A673 (cell line): ENCODE results near the gene NAV2.

ENCODE experiments used
- EZH2 ChIP-seq: fragments of 200-600 bp; sonication (generic); IDR thresholded peaks from 2 replicates; pipeline ENCODE4 v1.6.1; 2017; ENCODE audit warnings: borderline replicate concordance, low read depth, mild to moderate bottlenecking, mixed read lengths, antibody characterized with exemption, low read length; ENCODE audit not compliant: poor library complexity, severe bottlenecking
- TF ChIP-seq, protein P1 (sequence below): fragments of 300-800, 200-600 bp; sonication (generic); conservative IDR thresholded peaks from 2 replicates; pipeline ENCODE4 v1.5.1; 2017; ENCODE audit warnings: low read depth, mild to moderate bottlenecking, antibody characterized with exemption, low read length, moderate library complexity, mixed read lengths

DNA sequence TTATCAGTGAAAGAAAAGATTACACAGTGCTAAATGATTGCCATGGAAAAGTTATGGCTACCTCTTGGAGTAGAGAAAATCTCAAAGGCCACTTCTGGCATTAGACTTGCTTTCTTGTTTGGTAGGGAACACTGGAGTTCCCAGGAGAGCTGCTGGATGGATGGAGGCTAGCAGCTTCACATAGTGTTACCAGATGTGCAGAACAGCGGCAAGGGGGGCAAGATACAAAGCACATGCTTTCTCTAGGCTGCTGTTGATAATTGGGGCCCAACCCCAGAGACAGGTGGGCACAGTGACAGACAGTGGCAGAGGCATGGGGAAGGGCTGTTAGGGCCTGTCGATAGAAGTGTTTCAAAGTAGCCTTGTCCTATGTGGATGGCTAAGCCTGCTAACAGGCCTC lies 352.8 kb downstream of the NAV2 start:
- TF ChIP-seq, protein P1, sequence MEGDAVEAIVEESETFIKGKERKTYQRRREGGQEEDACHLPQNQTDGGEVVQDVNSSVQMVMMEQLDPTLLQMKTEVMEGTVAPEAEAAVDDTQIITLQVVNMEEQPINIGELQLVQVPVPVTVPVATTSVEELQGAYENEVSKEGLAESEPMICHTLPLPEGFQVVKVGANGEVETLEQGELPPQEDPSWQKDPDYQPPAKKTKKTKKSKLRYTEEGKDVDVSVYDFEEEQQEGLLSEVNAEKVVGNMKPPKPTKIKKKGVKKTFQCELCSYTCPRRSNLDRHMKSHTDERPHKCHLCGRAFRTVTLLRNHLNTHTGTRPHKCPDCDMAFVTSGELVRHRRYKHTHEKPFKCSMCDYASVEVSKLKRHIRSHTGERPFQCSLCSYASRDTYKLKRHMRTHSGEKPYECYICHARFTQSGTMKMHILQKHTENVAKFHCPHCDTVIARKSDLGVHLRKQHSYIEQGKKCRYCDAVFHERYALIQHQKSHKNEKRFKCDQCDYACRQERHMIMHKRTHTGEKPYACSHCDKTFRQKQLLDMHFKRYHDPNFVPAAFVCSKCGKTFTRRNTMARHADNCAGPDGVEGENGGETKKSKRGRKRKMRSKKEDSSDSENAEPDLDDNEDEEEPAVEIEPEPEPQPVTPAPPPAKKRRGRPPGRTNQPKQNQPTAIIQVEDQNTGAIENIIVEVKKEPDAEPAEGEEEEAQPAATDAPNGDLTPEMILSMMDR: no peak
- no peak for TF ChIP-seq EZH2
